NCI-H524 treated with DMSO at 0.1 percent for 48 hours (cell line): ENCODE results near the gene HBE1.

Experiments
- DNase-seq: peaks from one replicate; lab custom pipeline; 2025; lab: John Stamatoyannopoulos, UW

The HBE1 gene

GRCh38 chr11:5233307-5233706, 36.4 kb downstream of the HBE1 start:
- no peak for DNase-seq

GRCh38 chr11:5232821-5233220, 36.9 kb downstream of the HBE1 start:
- no peak for DNase-seq

DNA sequence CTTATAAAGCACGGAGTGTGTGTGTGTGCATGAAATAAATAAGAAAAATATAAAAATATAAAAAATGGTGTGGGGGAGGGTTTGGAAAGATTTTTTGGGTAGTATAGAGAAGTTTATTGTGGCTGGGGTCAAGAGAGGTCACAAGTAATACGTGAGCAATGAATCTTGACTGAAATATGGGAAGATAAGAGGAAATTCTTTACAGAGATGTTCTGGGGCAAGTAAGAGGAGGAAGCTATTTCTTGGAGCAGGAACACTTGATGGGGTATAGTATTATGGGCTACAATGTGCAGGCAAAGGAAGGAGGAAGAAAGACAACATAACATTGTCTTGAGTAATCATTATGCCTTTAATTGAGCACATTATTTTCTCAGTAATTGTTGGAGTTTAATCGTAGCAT, 37.6 kb downstream of the HBE1 start:
- DNase-seq = no peak

DNA sequence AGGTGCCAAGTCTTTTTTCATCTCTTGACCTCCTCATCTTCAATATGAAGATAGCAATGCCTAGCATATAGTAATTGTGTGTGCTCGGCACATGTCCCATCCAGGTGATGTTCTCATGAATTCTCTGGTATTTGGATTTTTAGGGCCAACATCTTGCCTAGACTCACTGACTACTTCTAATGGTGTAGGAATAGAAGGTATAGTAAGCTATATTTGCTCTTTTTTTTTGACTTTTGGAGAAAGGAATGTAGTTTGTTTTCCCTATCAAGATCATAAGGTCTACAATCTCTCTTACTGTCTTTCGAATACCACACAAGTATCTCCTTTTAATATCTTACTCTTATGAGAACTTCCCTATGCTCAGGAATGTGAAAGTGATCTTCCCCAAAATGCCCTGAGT, 38.6 kb downstream of the HBE1 start:
- DNase-seq = no peak

GRCh38 chr11:5230266-5230665, 39.5 kb downstream of the HBE1 start:
- DNase-seq = no peak

- no peak for DNase-seq
Measured at GRCh38 chr11:5229796-5230195, 39.9 kb downstream of the HBE1 start.

DNA sequence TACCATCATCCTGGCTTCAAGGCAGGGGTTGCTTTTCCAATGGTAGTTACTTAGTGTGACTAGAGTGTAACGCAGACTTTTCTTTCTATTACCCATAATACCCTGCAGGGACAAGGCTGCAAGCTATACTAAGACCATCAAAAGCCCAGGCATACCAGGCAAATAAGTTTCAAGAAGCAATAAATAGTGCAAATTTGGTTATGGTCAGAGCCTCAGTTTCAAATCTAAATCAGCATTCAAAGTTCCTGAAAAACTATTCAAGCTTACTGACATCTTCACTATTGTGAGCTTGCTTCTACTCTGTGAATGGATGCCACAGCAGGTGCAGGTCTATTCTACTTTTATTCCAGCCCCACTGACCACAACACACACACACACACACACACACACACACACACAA, 40.4 kb downstream of the HBE1 start:
- DNase-seq = no peak

DNA sequence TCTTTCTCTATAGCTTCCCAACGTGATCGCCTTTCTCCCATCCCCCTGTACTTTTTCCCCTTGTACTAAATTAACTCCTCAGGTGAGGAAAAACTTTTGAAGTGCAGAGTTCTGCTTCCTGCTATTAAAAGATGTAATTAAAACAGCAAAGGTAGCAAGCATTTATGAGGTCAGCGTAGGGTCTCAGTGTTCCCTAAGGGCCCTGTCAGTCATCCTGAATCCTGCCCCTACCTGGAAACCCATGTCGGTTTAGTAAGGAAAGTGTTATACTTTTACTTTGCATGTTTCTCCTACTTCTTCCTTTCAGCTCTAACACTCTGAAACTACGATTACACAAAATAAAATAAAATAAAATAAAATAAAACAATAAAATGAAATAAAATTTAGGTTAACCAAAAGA, 41.6 kb downstream of the HBE1 start:
- DNase-seq = no peak

- no peak for DNase-seq
Measured at GRCh38 chr11:5227681-5228080, 42.1 kb downstream of the HBE1 start.

- DNase-seq = peak; percentile 6
Measured at GRCh38 chr11:5226732-5227310, 42.9 kb downstream of the HBE1 start, which contains the start of gene HBB. TSS of gene HBB (minus strand) at chr11:5227071. CDS start at chr11:5227021, 50 bp downstream.

DNA sequence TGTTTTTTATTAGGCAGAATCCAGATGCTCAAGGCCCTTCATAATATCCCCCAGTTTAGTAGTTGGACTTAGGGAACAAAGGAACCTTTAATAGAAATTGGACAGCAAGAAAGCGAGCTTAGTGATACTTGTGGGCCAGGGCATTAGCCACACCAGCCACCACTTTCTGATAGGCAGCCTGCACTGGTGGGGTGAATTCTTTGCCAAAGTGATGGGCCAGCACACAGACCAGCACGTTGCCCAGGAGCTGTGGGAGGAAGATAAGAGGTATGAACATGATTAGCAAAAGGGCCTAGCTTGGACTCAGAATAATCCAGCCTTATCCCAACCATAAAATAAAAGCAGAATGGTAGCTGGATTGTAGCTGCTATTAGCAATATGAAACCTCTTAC, 44.3 kb downstream of the HBE1 start:
- DNase-seq = no peak

- no peak for DNase-seq
Measured at GRCh38 chr11:5224538-5225479, 44.9 kb downstream of the HBE1 start.

DNA sequence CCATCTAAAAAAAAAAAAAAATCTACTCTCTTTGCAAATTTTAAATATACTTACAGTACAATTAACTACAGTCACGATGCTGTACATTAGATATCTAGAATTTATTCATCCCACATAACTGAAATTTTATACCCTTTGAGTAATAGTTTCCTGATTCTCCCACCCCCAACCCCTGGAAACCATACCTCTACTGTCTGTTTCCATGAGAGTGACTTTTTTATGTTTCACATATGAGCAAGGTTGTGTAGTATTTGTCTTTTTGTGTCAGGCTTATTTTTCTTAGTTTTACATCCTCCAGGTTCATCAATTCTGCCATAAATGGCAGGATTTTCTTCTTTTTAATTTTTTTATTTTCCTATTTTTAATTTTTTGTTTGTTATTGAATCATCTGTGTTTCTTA, 46.1 kb downstream of the HBE1 start:
- no peak for DNase-seq

DNA sequence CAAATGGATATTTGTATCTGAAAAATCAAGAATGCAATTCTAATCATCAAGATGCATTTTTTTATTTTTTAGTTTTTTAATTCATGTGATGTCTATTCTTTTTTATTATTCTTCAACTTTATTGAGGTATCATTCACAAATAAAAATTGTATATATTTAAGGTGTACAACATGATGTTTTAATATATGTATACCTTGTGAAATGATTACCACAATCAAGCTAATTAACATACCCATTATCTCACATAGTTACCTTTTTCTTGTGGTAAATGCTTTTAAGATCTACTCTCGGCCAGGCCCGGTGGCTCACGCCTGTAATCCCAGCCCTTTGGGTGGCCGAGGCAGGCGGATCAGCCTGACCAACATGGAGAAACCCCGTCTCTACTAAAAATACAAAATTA, 46.6 kb downstream of the HBE1 start:
- DNase-seq = no peak
